SJCRH30 (cell line): ENCODE measurements around the gene RBL2. TPM values are rescaled to one million over a fixed set of nuclear protein-coding genes. Genes with fewer than 3 reads are reported as not detected.
"Not testable (repeated sequence)": the region's sequence is repeated elsewhere in the genome, so short reads cannot be mapped to it uniquely, and the experiment has no call there.

Source experiments
- DNase-seq, 2 experiments: peaks; one replicate each; pipeline ENCODE4 v3.0.0-alpha.2; 2015 to 2020
- H3K27ac ChIP-seq: fragments of 250-450 bp; sonication (Bioruptor Pico); 2 replicates; pipeline ENCODE4 v1.5.1; 2020; ENCODE audit warnings: mild to moderate bottlenecking, moderate library complexity
- H3K27me3 ChIP-seq: fragments of 250-450 bp; sonication (Bioruptor Pico); 2 replicates; pipeline ENCODE4 v1.5.1; 2020; ENCODE audit warnings: mild to moderate bottlenecking, moderate library complexity
- H3K36me3 ChIP-seq: fragments of 250-450 bp; sonication (Bioruptor Pico); 2 replicates; pipeline ENCODE4 v1.5.1; 2020; ENCODE audit warnings: mild to moderate bottlenecking, moderate library complexity
- H3K4me1 ChIP-seq: fragments of 250-450 bp; sonication (Bioruptor Pico); 2 replicates; pipeline ENCODE4 v1.5.1; 2020; ENCODE audit warnings: mild to moderate bottlenecking, moderate library complexity
- H3K4me3 ChIP-seq: fragments of 250-450 bp; sonication (Bioruptor Pico); 2 replicates; pipeline ENCODE4 v1.5.1; 2020; ENCODE audit warnings: mild to moderate bottlenecking, moderate library complexity
- H3K9me3 ChIP-seq: fragments of 250-450 bp; sonication (Bioruptor Pico); replicated peaks from 2 replicates; pipeline ENCODE4 v1.5.1; 2020; ENCODE audit warnings: mild to moderate bottlenecking, moderate library complexity
- total RNA-seq: library from RNA; depleted of rRNA; stranded (reverse); fragments of >200 nt; shearing (Covaris generic); gene quantifications from 2 replicates; pipeline ENCODE4 v1.2.3, GENCODE V29; 2014

The RBL2 gene
- total RNA-seq, 1 experiment from 2014 or later, result 69.0 TPM

DNA sequence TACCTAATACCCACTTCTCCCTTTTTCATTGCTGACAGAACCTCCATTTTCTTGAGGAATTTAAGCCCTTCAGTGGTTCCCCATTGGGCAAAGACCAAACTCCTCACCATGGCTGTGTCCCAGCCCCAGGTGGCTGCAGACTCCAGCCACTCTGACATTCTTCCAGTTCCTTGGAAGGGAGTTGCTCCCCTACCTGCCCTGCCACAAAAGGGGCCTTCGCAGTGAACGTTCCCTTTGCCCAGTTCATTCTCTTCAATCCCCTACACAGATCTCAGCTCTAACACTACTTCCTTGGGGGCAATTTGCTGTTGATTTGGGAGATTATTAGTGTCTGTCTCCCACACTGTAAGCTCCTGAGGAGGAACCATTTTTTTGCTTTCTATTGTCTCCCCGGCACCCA is 72.0 kb downstream of the RBL2 start:
- no peak for DNase-seq
- H3K27me3 ChIP-seq, result no peaks in the 10 kb centered on the region

DNA sequence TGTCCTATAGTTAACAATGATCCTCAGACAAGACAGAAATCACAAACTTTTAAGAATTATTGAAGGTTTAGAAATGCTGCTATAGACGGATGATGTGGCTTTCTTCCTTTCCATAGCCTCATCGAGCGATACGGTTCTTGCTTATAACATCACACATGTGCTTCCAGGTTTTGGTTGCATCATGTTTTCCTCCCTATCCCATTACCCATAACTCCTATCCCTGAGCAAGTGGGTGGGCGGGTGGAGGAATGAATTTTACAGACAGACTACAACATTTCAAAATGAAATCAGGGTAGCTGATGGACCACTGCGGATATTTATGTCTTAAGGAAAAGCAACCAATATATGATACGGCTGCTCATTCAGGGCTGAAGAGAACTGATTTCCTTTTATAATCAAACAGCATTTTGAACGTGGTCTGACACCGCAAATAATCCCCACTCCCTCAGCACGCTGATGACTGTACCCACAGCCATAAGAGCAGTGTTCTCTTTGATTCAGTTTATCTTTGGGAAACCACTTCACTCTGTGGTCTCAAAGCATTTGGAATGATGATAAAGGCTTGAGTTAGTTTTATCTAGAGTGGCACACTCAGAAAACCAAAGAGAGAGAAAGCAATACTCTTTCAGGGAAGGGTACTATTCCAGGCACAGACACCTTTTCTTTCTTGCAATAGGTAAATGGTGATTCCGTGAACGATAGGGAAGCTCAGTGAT is 73.4 kb downstream of the RBL2 start:
- H3K27ac ChIP-seq, result no peak overlapping the region
- H3K4me1 ChIP-seq, result peaks cover 21% of the 10 kb centered on the region
- H3K4me3 ChIP-seq, result no peak overlapping the region
- H3K36me3 ChIP-seq, result no peaks in the 10 kb centered on the region
- no peak for DNase-seq
- no peaks in the 10 kb centered on the region for H3K27me3 ChIP-seq
- no peaks in the 10 kb centered on the region for H3K9me3 ChIP-seq

More for the DNA sequence above, 72.0 kb downstream of the RBL2 start:
- Histone ChIP-seq H3K4me1 (peaks cover 13% of the 10 kb centered on the region), H3K36me3 (no peaks in the 10 kb centered on the region), H3K27ac (no peak overlapping the region), H3K4me3 (no peak overlapping the region), H3K9me3 (no peaks in the 10 kb centered on the region)

DNA sequence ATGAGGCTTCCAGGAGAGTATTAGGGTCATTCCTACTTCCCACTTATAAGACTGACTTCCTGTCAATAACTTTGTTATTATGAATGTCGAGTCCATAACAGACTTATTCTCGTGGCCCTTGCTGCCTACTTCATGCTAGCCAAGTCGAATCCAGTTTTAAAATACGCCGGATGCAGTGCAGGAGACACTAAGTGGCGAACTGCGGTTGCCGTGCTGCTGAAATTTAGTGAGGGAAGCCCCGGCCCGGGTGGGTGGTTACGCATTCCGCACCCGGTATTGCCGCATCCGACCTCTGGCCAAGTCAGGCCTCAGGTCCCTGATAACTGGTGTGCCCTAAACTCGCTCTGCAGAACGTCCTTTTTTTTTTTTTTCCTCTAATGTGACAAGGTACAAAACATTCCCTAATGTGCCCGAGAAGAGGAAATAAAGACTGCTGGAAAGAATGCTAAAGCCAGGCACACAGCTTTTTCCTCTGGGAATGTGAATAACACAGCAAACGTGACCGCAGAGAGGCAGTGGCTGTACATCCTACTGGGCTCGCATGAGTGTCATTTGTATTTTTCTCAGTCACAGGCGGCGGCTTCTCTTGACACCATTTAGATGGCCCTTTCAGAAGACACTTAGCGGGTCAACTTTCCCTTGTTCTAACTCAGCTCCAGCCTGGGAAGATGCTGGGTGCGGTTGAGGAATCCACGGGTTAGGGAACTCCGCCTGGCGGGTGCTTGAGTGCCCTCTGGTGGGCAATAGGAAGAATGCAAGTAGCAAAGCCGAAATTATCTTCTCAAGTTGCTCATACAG is 75.8 kb downstream of the RBL2 start:
- Histone ChIP-seq H3K27ac (no peak overlapping the region), H3K4me3 (peak overlapping the region; percentile 32)
- peak; percentile 76 to 91 for DNase-seq

DNA sequence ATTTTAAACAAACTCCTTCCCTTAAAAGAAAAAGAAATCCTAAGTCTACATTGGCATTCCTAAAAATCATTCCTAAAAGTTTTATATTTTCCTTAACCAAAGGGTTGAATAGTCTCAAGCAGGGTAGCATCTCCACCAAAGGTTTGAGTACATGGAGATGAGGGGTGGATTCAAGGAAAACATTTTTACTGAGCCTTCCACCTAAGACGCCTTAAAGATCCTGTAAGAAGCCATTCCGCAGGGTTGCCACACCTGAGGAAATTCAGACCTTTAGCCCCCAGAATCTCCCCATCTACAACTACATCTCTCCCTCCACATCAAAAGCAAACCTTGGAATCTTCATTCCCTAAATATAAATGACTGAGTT is 76.4 kb downstream of the RBL2 start:
- no peak overlapping the region for H3K4me3 ChIP-seq
- no peak overlapping the region for H3K27ac ChIP-seq
- H3K9me3 ChIP-seq, result no peaks in the 10 kb centered on the region
- DNase-seq, result no peak
- H3K27me3 ChIP-seq, result no peaks in the 10 kb centered on the region
- peaks cover 14% of the 10 kb centered on the region for H3K4me1 ChIP-seq
- H3K36me3 ChIP-seq, result no peaks in the 10 kb centered on the region

More for the DNA sequence above, 75.8 kb downstream of the RBL2 start:
- Histone ChIP-seq H3K27me3 (no peaks in the 10 kb centered on the region), H3K36me3 (no peaks in the 10 kb centered on the region), H3K4me1 (peaks cover 14% of the 10 kb centered on the region), H3K9me3 (no peaks in the 10 kb centered on the region)

DNA sequence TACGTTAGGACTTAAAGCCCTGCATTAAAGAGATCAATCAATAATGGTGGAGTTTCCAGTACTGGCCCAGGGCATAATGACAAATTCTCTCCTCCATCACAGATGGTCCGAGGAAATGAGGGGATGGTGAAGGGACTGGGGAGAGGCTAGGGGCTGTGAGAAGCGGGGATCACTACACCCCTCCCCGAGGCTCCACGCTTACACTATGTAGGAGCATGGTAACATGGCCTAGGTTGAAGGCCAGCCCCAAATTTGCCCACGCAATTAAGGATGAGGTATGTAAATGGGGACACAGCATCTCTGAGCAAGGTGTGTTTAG is 76.8 kb downstream of the RBL2 start:
- H3K36me3 ChIP-seq, result no peaks in the 10 kb centered on the region
- no peaks in the 10 kb centered on the region for H3K27me3 ChIP-seq
- no peak overlapping the region for H3K27ac ChIP-seq
- no peak overlapping the region for H3K4me3 ChIP-seq
- H3K9me3 ChIP-seq, result no peaks in the 10 kb centered on the region
- DNase-seq, result no peak
- peaks cover 14% of the 10 kb centered on the region for H3K4me1 ChIP-seq

DNA sequence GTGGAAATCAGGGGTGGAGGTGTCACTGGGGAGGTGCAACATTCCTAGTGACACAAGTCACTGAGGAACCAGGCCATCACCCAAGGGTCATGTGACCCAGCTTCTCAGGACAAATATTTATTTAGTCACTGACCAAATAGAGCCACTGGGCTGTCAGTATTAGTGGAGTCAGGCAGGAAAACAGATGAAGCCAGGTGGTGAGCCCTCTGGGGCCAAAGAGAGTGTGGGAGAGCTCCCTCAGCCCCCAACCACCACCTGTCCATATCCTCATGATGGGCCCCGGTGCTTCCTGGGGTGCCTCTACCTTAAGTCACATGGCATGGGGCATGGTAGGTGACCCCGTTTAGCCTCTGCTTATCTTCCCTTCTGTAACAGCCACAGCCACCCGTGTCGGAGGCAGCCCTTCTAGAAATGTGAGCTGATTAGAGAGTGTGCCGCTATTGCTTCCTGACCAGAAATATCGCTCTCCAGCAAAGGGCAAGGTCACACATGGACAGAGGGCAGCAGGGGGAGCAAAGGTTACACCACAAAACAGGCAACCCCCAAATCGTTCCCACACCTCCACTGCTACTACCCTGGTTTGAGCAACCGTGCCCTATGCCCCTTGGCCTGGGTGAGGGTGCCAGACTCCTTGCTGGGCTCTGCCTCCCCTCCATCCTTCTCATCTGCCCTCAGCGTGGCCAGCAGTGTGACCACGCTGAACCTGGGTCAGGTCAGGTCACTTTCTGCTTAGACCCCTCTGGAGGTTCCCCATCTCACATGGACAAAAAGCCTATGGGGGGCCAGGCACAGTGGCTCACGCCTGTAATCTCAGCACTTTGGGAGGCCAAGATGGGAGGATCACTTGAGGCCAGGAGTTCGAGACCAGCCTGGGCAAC is 77.4 kb downstream of the RBL2 start:
- no peaks in the 10 kb centered on the region for H3K36me3 ChIP-seq
- H3K4me1 ChIP-seq, result peaks cover 14% of the 10 kb centered on the region
- H3K27me3 ChIP-seq, result no peaks in the 10 kb centered on the region
- no peak overlapping the region for H3K4me3 ChIP-seq
- peak; percentile 46 to 72 for DNase-seq
- no peak overlapping the region for H3K27ac ChIP-seq
- no peaks in the 10 kb centered on the region for H3K9me3 ChIP-seq

DNA sequence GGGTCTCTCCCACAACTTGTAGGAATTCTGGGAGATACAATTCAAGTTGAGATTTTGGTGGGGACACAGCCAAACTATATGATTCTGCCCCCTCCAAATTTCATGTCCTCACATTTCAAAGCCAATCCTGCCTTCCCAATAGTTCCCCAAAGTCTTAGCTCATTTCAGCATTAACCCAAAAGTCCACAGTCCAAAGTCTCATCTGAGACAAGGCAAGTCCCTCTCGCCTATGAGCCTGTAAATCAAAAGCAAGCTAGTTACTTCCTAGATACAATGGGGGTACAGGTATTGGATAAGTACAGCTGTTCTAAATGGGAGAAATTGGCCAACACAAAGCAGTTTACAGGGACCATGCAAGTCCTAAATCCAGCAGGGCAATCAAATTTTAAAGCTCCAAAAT is 78.5 kb downstream of the RBL2 start:
- DNase-seq, H3K4me3 ChIP-seq: not testable (repeated sequence)

DNA sequence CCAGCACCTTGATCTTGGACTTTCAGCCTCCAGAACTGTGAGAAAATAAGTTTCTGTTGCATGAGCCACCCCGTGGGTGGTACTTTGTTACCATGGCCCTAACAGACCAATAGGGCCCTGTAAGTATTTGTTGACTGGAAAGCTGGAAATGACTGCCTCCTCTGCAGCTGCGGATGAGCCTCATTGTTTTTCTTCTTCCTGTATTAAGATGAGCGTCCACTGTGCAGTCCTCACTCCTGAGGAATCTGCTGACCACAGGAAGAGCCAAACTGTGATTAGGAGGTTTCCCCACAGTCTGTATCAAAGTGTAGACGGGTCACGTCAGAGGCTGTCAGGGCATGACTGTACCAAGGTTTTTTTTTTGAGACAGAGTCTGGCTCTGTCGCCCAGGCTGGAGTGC is 81.0 kb downstream of the RBL2 start:
- no peak for DNase-seq
- Histone ChIP-seq H3K36me3 (no peaks in the 10 kb centered on the region), H3K4me3 (no peak overlapping the region), H3K9me3 (no peaks in the 10 kb centered on the region), H3K27ac (no peak overlapping the region), H3K4me1 (peaks cover 26% of the 10 kb centered on the region), H3K27me3 (no peaks in the 10 kb centered on the region)

More for the DNA sequence above, 78.5 kb downstream of the RBL2 start:
- not testable (repeated sequence) for H3K27ac ChIP-seq, H3K27me3 ChIP-seq, H3K36me3 ChIP-seq, H3K9me3 ChIP-seq
- H3K4me1 ChIP-seq, result peaks cover 14% of the 10 kb centered on the region

DNA sequence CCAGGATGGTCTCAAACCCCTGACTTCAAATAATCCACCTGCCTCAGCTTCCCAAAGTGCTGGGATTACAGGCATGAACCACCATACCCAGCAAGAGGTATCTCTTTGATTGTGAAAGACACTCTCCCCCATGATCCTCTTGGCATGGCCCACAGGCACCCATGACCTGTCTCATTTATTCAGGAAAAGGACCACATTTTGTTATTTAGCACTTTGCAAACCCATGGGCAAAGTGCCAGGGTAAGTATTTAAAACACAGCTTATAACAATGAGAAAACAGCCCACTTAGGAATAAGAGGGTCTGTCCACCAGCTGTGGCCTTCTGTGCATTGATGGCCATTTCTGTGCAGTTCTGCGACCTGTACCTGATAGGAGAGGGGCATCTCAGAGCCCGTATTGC is 81.5 kb downstream of the RBL2 start:
- Histone ChIP-seq H3K27me3 (no peaks in the 10 kb centered on the region), H3K4me3 (no peak overlapping the region), H3K36me3 (no peaks in the 10 kb centered on the region), H3K9me3 (no peaks in the 10 kb centered on the region), H3K4me1 (peaks cover 29% of the 10 kb centered on the region), H3K27ac (no peak overlapping the region)
- DNase-seq, result no peak

DNA sequence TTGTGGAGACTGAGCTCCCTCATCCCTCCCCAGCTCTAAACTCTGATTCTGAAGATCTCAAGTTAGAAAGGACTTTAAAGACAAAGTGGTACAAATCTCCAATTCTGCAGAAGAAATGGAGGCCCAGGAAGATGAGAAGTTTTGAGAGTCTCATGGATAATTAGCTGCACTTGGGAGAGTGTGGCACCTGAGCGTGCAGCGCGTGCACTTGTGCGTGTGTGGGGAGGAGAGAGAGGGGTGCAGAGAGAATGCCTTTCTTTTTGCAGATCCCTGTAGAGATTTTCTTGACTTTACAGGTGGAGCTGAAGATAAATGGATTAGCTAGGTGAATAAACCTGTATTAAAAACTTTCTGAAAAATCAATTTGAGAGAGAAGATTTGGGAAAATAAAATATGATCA is 83.6 kb downstream of the RBL2 start:
- no peaks in the 10 kb centered on the region for H3K27me3 ChIP-seq
- DNase-seq, result no peak
- no peaks in the 10 kb centered on the region for H3K9me3 ChIP-seq
- H3K4me3 ChIP-seq, result no peak overlapping the region
- H3K36me3 ChIP-seq, result no peaks in the 10 kb centered on the region
- no peak overlapping the region for H3K27ac ChIP-seq
- H3K4me1 ChIP-seq, result peaks cover 26% of the 10 kb centered on the region

DNA sequence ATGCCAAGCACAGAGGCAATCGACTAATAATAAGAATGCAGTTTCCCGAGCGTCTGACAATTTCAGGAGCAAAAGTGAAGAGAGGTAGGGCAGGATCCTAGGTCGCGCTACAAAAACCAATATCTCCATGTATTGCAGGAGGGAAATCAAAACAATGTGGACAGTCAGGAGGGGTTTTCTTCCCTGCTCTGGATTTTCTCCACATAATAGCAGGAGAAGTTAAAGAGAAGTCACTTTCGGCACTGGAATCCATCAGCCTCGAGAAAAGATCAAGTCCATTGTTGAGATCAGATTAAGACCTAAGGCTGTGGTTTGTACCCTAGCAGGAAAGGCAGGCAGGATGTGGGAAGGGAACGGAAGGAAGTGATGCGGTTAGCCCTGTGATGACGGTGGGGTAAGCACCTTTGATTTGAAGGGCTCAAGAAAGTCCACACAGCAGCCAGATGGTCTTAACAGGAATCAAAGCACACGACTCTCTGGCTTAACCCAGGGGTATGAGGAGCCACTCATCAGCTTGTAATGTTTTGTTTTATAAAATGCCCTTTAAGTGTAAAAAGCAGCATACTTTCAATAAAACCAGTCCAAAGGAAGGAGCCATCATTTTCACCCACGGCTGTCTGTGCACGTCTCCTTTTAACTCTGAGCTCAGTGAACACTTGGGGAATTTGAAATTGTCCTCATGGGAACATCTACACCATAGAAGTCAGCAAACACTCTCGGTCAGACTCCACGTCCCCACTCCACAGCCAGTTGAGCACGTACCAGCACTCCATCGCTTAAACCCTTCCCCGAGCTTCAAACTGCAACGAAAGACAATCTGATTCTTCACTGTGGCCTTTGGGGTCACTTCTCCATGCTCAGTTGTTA is 84.5 kb downstream of the RBL2 start:
- Histone ChIP-seq H3K27me3 (no peaks in the 10 kb centered on the region), H3K4me3 (no peak overlapping the region), H3K4me1 (peaks cover 35% of the 10 kb centered on the region), H3K36me3 (no peaks in the 10 kb centered on the region), H3K27ac (no peak overlapping the region), H3K9me3 (no peaks in the 10 kb centered on the region)
- DNase-seq, result peak; percentile 47 to 78

DNA sequence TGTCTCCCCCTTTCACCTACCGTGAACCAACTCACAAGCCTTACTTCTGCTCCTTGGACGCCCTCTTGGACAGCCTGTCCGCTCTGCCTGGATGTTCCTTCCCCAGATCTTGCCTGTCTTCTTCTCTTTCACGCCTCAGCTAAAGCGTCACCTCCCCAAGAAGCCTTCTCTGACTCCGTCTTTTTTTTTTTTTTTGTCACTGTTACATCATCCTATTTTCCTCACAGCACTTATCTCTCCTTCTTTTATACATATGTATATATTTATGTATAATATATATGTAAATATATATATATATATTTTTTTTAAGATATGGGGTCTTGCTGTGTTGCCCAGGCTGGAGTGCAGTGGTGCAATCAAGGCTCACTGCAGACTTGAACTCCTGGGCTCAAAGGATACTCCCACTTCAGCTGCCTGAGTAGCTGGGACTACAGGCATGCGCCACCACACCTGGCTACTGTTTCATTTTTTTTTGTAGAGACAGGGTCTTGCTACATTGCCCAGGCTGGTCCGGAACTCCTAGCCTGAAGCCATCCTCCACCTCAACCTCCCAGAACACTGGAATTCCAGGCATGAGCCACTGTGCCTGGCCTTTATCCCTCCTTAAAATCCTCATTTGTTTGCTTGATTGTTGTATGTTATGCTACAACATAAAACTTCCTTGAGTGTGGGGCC is 85.3 kb downstream of the RBL2 start:
- Histone ChIP-seq H3K27me3 (no peaks in the 10 kb centered on the region), H3K4me3 (no peak overlapping the region), H3K4me1 (peaks cover 38% of the 10 kb centered on the region), H3K36me3 (no peaks in the 10 kb centered on the region), H3K27ac (no peak overlapping the region), H3K9me3 (no peaks in the 10 kb centered on the region)
- no peak for DNase-seq

DNA sequence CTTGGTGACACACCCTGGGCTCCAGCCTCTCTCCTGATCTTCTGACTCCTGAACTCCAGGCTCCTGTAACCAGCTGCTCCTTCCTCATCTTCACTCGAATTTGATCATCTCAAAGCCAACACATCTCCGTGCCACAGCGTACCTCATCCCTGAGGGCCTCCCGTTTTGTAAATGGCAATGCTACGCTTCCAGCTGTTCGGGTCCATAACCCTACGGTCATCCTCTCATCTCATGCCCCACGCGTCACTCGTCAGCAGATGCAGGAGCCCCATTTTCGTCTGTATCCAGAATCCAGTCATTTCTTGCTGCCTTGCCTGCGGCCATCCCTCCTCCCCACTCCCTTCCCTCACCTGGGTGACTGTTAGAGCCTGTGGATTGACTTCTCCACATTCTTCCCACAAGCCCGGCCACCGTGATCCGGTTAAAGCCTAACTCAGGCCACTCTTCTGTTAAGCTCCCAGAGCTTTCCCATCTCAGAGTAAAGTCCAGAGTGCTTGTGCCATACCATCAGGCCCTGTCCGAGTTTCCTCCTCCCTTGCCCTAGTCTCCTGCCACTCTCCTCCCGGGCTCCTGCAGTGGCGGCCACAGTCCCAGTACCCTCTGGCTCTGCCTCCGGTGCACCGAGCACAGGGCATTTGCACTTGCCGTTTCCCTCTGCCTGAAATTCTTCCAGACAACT is 89.0 kb downstream of the RBL2 start:
- Histone ChIP-seq H3K36me3 (no peaks in the 10 kb centered on the region), H3K27me3 (no peaks in the 10 kb centered on the region), H3K9me3 (no peaks in the 10 kb centered on the region), H3K4me3 (peak overlapping the region; percentile 11; the same call in 1 of the 2 replicates), H3K4me1 (peaks cover 37% of the 10 kb centered on the region), H3K27ac (peak overlapping the region; percentile 74)
- peak; percentile 81 to 91 for DNase-seq
